ENCODE measurements around the gene RELA.

RELA gene

GRCh38 chr11:65617990-65618751, 44.5 kb downstream of the RELA start:
- in situ Hi-C loops (cut with MboI; ENCODE audit: low pct_unique_long_range_greater_than_20kb, low sequenced_read_pairs, unreplicated experiment): no loop called here
- TF ChIP-seq CTCF (IDR thresholded peaks at IDR 0.05; ENCODE audit: extremely low read depth, insufficient read depth, missing control alignments): no peak

DNA sequence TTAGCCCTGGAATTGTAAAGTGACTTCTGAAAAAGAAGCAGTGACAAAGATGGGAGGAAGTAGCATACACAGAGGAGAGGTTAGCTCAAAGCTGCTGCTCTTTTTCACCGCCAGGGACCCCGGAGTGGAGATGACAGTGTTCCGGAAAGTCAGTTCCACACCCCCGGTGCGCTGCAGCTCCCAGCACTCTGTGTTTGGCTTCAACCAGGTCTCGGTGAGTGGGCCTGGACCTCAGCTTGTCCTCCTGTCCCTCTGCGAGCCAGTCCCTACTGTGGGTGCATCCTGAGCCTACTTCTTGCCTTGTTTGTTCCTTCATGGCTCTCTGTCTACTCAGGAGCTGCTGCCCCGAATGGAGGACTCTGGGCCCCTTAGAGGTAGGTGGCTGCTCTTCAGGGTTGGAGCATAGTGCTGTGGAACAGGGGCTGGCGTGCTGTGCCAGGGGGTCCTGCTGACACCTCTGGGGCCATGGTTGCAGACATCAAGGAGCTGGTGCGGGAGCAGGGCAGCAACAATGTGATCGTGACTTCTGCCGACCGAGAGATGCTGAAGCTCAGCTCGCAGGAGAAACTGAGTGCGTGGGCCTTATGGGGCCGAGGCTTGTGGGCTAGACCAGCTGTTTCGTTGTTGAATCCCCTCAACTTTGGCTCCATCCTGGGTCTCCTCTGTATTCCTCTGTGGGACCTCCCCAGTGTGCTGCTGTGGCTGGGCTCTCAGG, 45.4 kb downstream of the RELA start:
- DNase-seq (ENCODE audit: low spot score): no peak
- no peak for TF ChIP-seq CTCF (IDR thresholded peaks at IDR 0.05; ENCODE audit: extremely low read depth, insufficient read depth, missing control alignments)
- in situ Hi-C loops (cut with MboI; ENCODE audit: low pct_unique_long_range_greater_than_20kb, low sequenced_read_pairs, unreplicated experiment): no loop called here

More at GRCh38 chr11:65617990-65618751, 44.5 kb downstream of the RELA start:
- no peak for DNase-seq (ENCODE audit: low spot score)

DNA sequence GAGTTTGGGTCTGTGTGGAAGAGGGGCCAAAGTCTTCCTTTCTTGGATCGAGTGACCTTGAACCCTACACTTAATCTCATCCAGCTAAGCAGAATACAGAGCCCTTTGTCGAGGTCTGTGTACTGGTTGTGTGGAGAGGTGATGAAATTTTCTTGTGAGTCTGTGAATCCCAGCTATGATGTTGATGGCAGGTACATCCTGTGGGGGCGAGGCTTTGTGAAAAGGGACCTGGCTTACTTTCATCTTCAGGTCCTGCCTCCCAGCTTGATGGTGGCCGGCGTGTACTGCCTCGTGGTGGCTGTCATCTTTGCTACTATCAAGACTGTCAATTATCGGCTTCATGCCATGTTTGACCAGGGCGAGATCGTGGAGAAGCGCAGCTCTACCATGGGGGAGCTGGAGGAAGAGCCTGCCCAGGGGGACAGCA, 46.1 kb downstream of the RELA start:
- TF ChIP-seq CTCF (IDR thresholded peaks at IDR 0.05; ENCODE audit: extremely low read depth, insufficient read depth, missing control alignments): no peak
- in situ Hi-C loops (cut with MboI; ENCODE audit: low pct_unique_long_range_greater_than_20kb, low sequenced_read_pairs, unreplicated experiment): no loop called here
- no peak for DNase-seq (ENCODE audit: low spot score)

DNA sequence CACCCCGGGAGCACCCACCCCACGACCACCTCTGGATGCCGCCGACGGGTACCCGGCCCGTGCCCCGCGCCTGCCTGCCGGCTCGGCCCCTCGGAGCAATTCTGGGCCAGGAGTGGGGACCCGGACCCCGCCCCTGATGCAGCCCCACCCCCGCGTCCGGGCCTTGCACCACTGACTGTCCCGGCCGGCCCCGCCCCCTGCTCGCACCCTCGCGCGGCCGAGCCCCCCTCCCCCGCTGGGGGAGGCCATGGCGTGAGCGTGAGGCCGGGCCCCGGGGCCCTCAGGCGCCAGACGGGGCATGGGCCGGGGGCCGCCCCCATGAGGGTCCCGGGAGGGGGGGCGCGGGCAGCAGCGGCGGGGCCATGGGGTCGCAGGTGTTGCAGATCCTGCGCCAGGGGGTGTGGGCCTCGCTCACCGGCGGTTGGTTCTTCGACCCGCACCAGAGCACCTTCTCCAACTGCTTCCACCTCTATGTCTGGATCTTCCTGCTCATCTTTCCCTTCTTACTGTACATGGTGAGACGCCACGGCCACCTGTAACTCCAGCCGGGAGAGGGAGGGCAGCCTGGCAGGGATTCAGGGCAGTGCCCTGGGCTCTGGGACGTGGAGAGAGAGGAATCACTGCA, 46.7 kb downstream of the RELA start:
- DNase-seq (ENCODE audit: low spot score): peak; percentile 89
- in situ Hi-C loops (cut with MboI; ENCODE audit: low pct_unique_long_range_greater_than_20kb, low sequenced_read_pairs, unreplicated experiment): no loop called here
- no peak for TF ChIP-seq CTCF (IDR thresholded peaks at IDR 0.05; ENCODE audit: extremely low read depth, insufficient read depth, missing control alignments)

DNA sequence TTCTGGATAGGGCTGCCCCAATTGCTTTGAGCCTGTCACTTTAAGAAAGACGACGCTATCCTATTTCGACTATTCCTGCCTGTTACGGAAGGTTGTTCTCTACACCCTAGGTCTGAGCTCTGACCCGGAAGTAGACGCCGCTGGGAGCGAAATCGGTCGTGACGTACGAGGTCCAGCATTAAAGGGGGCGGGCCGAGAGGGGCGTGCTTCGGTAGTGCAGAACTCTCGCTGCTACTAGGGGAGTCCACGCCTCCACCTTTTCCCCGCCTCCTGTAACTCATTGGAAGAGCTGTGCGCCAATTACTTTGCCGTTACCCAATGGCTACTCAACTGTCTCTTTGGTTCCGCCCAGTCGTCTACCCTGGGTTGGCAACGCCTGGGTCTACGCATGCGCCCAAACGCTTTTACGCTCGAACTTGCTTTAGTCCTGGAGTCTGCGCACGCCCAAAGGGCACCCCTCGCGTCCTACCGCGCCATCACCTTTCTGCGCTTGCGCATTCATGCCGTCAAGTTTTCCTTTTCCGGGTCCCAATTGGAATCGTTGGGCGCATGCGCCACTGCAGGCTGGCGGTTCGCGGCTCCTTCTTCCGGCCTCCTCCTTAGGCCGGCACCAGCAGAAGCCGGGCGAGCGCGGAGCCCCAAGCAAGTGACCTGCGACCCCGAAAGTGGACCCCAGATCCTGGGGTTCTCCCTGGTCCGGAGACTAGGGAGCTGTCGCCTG, 47.3 kb downstream of the RELA start, which contains the start of gene PCNX3:
PCNX3 (plus strand) TSS at position 548 of the 721 bp plus-strand sequence. CDS start 536 bp downstream, outside the sequence.
- DNase-seq (ENCODE audit: low spot score): peak; percentile 100
- TF ChIP-seq CTCF (IDR thresholded peaks at IDR 0.05; ENCODE audit: extremely low read depth, insufficient read depth, missing control alignments): no peak
- in situ Hi-C loops (cut with MboI; ENCODE audit: low pct_unique_long_range_greater_than_20kb, low sequenced_read_pairs, unreplicated experiment): no loop called here
